Right forelimb (tissue), 1 donor: ENCODE measurements around the gene KIZ.
A peak's percentile ranks its signal among the peaks of the same experiment; 100 is the strongest.

Experiments used
- DNase-seq: peaks from one replicate; pipeline ENCODE4 v3.0.0-alpha.2; 2018

KIZ gene, protein sequence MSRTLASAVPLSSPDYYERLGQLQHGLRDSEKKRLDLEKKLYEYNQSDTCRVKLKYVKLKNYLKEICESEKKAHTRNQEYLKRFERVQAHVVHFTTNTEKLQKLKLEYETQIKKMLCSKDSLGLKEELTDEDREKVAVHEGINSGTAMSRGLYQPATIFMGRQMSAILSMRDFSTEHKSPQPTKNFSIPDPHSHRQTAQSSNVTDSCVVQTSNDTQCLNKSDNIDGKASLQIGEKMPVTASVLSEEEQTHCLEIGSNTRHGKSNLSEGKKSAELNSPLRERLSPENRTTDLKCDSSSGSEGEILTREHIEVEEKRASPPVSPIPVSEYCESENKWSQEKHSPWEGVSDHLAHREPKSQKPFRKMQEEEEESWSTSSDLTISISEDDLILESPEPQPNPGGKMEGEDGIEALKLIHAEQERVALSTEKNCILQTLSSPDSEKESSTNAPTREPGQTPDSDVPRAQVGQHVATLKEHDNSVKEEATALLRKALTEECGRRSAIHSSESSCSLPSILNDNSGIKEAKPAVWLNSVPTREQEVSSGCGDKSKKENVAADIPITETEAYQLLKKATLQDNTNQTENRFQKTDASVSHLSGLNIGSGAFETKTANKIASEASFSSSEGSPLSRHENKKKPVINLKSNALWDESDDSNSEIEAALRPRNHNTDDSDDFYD

DNA sequence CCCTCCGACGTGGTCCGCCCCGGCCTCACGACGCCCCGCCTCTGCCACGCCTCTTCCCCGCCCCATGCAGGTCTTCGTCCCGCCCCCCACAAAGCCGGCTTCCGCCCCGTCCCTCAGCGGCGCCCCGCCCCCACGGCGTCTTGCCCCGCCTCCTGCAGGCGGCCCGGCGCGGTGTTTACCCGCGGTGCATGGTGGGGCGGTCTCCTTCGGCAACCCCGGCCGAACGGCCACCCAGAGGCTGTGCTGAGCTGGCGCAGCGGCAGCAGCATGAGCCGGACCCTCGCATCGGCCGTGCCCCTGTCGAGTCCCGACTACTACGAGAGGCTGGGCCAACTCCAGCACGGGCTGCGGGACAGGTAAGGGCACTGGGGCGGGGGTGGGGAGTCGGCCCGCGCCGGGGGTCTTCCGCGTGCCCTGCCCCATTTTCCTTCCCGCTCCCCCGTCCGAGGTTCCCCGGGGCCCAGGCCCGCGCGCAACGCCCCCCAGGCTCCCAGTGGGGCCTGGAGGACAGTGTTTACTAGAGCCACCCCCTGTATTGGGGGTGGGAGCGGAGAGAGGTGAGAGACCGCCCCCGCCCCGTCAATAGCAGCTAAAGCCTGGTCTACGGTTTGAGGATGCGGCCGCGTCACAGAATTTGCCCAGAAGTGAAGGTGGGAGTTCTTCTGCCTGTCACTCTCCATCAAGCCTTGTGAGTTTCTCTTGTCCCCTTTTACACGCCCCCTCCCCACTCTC lies at the start of gene KIZ:
TSS of gene KIZ (plus strand) at position 234 of the 732 bp plus-strand sequence. CDS start at position 268, 34 bp downstream.
- DNase-seq: peak; percentile 98

DNA sequence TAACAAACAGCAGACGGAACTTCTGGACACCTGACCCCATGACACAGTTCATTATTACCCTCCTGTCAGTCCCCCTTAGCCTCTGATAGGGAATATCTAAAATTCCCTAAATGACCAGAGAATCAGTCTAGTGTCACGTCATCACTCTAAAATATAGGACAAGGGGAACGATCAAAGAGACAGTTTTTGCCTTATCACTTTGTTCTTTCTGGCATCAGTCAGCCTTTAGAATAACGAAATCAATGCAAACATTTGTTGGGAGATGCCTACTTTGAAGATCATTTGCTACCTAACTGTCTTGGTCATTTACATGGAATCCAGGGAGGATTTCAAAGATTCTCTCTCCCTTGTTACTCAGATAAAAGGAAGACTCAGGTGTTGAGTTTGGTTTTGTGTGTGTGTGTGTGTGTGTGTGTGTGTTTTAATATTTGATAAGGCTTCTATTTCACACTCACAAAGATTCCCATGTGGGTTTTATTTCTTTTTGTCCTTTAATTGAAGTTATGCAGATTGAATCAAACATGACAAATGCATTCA lies 48.0 kb upstream of the KIZ start:
- DNase-seq: no peak

DNA sequence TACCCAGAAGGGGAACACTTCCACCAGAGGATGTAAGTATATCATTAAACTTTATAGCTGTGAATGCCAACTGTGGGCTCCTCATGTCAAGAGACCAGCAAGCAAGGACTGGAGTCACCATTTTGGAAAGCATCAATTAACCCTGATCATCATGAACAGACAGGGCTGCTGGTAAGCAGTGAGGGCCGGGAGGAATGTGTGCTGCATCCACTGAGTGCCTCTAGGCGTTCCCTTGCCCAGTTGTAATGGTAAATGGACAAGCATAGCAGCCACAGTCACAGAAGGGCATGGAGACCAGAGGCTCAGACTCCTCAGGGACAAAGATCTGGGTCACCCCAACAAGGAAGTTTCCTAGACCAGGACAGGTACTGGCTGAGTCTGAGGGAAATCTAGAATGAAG lies 43.3 kb upstream of the KIZ start:
- no peak for DNase-seq

DNA sequence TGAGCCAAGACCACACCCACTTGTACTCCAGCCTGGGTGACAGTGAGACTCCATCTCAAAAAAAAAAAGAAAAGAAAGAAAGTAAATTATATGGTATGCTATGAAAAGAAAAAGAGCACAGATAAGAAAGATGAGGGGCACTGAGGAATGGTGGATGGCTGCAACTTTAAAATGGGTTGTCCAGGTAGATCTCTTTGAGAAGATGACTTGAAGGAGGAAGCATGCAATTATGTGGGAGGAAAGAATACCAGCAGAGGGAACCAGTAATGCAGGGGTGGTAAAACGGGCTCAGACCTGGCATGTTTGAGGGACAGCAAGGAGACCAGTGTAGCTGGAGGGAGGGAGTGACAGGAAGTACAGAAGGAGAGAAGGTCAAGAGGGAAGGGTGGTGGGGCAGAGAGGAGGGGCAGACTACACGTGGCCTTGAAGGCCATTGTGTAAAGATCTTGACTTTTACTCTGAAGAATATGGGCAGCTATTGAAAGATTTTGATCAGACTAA lies 42.0 kb upstream of the KIZ start:
- no peak for DNase-seq

DNA sequence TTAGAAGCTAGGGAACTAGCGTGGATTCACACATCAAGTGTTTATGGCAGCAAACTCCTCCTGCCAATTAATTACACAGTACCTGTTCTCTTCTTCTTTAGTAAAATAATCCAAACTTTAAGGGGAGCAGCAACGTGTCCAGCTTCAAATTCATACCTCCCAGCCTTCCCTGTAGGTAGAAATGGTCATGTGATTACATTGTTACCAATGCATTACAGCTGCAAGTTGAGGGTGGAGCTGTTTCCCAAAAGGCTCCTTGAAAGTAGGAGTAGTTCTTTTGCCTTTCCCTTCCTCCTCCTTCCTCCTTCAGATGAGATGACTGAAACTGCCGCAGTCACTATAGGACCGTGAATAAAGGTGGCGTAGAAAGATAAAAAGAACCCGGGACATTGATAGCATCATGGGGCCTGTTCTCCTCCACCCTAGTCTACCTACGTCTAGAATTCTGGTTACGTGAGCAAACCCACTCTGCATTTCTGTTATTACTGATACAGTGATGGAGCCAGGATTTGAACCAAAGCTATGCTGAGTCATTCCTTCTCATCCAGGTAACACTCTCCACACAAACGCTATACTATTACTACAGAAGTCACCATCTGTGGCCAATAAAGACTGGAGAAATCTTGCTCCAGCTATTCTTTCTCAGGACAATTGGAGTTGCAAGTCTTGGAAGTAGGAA lies 37.9 kb upstream of the KIZ start:
- DNase-seq: no peak

DNA sequence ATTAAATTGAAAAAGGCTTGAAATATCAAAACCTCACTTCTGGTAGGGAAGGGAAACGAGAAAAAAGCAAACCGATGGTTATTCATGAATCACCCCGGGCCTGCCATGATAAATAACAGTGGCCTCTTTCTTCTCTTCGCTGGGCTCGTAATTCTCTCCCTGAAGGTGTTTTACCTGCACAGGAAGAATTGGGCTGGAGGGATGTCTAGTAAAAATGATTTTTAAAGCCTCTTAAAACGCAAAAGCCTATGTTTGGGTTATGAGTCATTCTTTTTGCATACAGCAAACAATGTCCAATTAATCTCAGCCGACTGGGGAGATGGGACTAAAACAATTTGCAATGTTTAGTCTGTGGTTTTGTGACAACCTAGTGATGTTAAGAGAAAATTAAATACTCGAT lies 36.5 kb upstream of the KIZ start:
- no peak for DNase-seq

DNA sequence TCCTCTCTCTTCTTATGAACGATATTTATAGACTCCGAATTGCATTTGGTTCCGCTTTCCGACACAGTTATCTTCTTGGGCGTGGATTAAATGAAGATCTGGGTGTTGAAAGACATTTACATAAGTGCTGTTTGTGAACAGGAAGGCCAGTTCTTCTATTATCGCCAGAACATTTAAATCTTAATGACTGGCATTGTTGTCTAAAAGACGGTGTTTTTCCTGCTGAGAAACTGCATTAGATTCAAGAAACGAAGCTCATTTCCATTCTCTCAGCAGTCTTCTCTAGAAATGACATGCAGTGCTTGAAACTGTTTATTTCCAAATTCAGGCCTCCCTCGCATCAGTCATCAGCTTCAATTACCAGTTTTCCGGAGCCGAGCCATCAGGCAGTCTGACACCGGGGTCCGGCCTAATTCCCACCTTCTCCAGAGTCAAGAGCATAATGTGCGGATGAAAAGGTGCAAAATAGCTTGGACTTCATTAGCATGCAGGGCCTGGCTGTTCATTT lies 35.7 kb upstream of the KIZ start:
- no peak for DNase-seq

DNA sequence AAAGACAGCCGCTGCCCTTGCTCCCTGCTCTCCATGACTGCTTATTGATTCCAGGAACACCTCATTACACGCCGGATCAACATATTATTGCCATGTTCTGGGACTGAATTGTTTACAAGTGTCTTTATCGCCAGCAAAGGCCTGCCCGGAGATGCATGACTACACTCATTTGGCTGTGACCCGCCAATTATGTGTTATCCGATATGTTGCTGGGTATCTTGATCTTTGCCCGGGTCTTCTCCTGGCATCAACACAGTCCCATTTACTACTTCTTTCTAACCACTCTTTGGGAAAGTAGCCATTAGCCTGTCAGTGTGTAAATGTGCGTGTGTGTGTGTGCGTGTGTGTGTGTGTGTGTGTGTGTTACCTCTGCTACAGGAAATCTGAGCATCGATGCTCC lies 35.2 kb upstream of the KIZ start:
- DNase-seq: no peak

DNA sequence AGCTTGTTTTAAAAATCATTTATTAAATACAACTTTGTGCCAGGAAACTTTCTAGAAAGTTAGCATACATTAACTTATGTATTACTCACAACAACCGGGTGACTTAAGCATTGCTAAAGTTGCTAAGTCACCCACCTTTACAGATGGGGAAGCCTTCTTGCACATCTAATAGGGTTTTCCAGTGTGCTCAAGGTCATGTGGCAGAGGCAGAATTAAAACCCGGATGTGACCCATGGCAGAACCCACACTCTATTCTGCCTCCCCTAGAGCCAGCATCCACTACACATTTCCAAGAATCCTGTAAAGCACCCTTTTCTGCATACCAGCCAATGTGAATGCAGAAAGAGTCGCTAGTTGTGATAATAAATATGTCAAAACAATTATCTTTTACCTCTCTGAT lies 33.1 kb upstream of the KIZ start:
- DNase-seq: no peak

DNA sequence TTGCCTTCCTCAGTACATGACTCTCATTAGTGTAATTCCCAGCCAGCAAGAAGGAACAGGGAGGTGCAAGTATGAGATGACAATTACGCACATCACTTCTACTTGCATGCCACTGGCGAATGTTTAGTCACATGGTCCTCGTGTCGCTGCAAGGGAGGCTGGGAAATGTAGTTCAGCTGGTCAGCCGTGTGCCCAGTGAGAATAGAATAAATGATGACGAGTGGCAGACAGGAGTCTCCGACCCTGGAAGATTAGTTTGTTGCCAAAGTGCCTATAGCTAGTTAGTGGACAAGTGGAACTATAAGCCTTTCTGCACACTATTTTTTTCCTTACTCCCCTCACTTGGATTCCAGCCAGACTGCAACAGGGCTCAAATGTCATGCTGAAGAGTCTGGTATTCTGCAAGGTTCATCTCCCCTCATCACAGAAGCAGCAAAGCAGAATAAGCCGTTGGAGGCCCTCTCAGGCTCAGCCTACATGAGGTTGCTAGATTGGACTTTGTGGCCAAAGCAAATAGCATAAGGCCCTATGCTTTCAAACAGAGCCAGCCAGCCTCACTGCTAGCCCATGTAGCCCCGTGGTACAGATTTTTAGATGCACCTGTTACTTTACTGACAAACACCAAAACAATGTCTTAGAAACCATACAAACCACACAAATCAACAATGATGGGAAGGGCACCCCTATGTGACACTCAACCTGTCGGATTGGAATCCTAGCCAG lies 29.4 kb upstream of the KIZ start:
- no peak for DNase-seq

DNA sequence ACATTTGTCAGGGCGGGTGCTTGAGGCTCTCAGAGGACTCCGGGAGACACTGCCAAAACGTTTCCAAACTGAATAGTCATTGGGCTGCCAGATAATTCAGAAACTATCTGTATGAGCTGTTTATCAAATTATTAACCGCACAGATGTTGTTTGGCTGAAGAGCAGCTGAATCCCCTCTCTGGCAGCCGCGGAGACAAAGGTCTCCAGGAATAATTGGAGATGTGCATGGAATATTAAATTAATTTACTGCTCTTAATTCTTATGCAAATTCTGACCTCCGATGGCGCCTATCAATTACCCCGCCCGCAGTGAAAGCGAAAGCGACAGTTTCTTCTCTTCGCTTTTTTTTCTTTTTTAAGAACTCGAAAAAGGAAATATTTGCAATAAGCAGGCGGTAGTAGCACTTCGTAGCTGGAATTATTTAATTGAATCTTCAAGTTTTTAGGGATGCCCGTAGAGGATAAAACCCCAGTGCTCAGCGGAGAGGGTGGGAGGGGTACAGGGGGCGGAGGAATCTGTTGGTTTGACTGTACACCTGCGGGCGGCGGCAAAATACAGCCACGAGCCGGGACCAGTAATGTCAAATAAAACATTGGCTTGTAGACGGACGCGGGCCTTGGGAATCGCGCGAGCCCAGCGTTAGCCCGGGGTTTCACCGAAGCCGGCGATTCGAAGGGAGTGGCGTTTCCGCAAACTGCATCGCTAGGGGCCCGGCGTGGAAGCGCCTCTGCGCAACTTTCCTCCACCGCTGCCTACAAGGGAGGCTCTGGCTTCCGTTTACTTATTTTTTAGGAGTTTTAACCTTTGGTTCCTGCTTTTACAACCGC lies 25.9 kb upstream of the KIZ start:
- no peak for DNase-seq

DNA sequence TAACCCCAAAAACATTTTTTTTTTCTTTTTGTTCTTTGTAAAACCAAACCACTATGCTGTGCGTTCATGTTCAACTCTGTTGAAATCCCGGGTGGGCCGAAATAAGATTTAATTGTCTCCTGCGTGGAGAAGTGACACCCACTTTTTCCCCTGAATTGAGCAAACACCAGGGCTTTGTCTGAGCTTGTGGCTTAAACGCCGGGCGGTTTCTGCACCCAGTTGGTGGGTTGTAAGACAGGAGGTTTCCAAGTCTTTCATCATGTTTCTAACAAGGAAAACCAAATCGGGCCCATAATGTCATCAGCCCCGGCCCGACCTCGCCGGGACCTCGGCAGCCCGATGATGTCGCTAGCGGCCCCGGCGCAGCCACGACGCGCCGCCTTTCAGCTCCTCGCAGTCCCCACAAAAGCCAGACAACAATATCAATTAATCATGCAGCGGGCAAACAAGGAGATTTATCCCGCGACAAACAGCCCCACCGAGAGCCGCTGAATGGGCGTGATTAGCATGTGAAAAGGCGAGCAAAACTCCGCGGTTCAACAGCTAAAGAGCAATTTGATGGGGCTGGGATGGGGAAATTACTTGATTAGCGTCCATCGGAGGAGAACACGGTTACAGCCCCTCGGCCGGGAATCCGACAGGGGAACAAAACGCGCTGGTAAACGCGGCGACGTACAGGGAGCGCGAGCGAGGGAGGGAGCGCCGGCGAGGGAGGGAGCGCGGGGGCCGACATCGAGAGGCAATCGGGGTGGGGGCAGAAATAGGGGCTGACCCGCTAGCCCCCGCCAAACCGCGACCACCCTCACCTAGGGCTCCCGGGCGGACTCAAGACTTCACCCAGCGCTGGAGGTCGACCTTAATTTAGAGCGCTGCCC lies 25.1 kb upstream of the KIZ start:
- no peak for DNase-seq

DNA sequence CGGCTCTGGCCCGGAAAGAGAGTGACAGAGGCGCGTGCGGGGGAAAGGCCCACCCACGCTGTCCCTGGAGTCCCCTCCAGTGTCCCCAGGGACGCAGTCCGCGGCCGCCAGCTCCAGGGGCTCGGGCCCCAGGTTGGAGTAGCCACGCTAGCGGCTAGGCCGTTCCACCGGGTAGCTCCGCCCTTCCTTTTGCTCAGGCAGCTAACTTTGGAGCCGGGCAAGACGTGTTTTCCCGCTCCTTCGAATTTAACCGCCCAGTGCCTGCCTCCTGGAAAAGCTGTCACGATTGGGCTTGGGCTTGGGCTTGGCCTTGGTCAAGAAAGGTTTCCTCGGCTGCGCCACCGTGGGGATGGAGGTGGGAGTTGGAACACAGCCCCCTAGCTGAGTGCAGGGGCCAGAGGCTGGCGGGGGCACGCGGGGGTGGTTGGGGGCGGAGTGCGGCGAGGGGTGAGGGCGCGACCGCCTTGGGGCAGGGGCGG lies 24.4 kb upstream of the KIZ start:
- no peak for DNase-seq

DNA sequence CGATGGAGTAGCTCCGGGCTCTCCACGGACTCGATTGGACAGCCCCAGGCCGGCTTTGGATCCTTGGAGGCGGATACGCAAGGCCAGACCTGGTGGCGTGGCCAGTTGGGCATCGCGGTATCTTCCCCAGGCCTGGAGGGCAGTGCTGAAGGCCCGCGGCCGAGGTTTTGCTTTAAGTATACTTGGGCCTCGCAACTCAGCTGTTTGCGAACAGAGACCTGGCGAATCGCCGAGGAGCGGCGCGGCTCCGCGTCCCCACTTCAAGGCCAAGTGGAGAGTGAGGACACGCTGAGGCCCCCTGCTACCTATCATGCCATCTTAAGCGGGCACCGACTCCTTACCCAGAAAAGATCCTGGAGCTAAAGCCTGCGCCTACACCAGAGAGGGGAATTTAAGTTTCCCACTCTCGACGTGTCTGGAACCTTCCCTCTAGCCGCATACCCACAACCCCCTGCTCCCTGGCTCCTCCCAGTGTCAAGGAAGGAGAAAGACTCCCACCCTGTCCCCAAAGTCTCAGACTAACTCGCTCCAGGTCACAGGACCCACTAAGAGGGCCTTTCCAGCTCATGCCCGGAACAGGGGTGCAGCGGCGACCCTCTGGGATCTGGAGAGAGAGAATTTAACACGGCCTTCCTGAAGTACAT lies 23.8 kb upstream of the KIZ start:
- DNase-seq: no peak

DNA sequence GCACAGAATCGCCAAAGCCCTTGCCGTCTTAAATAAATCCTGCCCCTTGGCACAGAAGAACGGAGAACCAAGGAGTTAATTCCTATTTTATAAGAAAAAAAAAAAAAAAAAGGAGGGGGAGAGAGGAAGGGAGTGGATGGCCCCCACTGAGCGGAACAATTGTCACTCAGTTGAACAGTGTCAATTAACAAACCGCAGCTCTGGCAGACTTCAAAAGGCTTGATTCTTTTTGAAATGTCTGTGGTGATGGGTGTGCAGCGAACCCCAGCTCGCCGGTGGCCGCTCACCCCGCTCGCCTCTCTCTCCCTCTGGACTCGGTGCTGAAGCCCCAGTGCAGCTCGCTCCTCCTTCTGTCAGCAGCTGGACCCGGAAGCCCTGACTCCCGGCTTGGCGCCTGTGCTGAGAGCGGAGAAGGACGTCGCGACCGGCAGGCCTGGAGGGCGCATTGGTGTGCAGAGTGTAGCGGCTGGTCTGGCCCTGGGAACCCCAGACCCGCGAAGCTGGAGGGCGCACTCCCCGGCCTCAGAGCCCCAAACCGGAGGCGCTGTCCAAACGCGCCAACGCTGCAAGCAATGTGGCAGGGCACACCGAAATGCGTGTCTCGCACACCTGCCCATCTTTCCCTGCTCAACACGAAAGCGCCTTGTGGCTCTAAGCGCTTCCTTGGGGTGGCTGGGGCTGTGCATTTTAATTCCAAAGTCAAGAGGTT lies 23.1 kb upstream of the KIZ start:
- no peak for DNase-seq

DNA sequence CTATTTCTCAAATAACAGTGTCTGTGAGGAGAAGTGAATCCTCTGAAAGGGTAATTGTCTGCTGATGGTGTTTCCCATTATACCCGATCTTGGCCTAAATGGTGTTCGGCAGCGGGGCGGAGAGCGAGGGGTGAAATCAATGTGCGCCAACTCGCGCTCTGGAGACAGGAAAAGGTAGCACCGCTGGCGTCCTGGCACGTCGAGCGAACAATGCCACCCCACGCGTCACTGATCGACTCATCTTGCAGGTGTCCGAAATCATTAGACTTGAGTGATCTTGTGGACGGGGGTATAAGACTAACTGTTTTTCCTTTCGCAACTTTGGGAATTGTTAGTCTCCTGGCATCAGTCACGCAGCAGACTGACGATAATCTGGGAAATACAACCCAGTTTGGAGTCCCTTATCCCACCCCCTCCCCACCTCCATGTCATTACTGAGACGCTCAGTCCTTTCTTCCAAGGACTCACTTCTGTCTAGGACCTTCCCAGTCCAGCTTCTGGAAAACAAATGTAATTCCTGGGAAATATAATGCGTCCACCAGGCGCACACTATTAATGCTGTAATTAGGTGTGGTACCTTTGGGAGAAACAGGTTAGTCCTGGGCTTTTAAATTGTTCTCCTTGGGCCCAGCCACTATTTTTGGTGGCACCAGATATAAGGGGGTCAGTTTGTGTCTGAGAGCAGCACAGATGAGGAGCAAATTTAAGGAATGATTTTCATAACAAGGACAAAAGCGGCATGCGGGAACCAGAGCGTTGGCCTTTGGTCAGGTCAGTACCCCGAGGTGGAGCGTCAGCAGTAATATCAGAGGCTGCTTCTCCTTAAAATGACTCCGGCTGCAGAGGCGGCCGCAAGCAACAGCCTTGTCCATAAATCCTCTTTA lies 22.1 kb upstream of the KIZ start:
- no peak for DNase-seq

DNA sequence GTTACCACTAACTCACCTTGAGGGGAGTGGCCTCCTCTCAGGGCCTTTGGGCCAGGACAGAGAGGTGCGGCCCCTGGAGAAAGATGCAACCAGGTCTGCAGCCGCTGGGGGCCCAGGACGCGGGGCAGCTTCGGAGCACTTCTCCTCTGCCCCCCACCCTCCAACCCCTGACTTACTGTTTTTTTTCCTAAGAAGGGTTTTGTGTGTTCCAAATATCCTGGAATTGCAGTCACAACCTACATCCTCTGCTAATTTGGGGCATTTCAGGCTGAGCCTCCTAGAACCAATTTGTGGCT lies 21.5 kb upstream of the KIZ start:
- no peak for DNase-seq

DNA sequence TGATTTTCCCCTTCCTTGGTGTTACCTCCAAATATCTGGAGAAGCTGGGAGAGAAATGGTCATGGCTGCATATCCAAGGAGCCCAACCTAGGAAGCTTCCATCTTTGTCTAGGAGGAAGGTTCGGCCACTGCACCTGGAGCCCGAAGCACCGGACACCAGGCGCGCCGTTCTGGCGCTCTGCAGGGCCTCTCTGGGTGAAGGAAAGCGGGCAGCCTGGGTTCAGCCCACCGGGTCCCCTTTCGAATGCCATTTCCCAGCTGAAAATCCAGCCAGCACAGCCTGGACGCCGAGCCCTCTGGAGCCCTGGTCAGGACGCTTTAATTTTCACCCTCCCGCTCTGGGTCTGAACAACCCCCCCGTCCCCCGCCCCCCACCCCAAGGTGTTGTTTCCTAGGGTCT lies 21.0 kb upstream of the KIZ start:
- no peak for DNase-seq
